ENCODE data around the gene TYW1B.

GRCh38 chr7:72674394-72674793, 153.6 kb downstream of the TYW1B start:
- no peak for TF ChIP-seq ZNF274 (IDR thresholded peaks at IDR 0.05; ENCODE audit: low read depth, low read length)
- TF ChIP-seq SUZ12 (IDR thresholded peaks at IDR 0.05; ENCODE audit: extremely low read depth, insufficient read depth, insufficient read length), result no peak
- no peak for TF ChIP-seq YY1 (IDR thresholded peaks at IDR 0.05; ENCODE audit: insufficient read depth, insufficient read length)
